GM12878 (cell line): Measurements from ENCODE around the gene RAB25. TPM values are rescaled to one million over a fixed set of nuclear protein-coding genes. Genes with fewer than 3 reads are reported as not detected.

Source experiments
- ATAC-seq: fragments of 200-7000 bp; cut with Tn5 transposase; 3 replicates; pipeline ENCODE4 v1.9.1; 2020; ENCODE audit warnings: mild to moderate bottlenecking, moderate library complexity
- BruUV-seq: library from RNA; stranded (reverse); fragments of 400-500 nt; replicated peaks from 2 replicates; lab custom pipeline; 2021; lab: Mats Ljungman, UMichigan
- CTCF ChIA-PET: fragments of 300-600 bp; sonication (Branson Sonifier 250); formaldehyde crosslinking; extraction: SDS; loops from one replicate; lab custom pipeline; 2021; ENCODE audit warnings: inconsistent platforms; lab: Yijun Ruan, JAX
- POLR2A ChIA-PET: fragments of 350-600 bp; formaldehyde crosslinking; extraction: SDS; loops from one replicate; lab custom pipeline; 2021; ENCODE audit warnings: inconsistent platforms; lab: Charles Lee
- RAD21 ChIA-PET: fragments of 300-600 bp; sonication (Branson Sonifier 250); formaldehyde crosslinking; loops from one replicate; lab custom pipeline; 2023; ENCODE audit warnings: antibody characterized with exemption; ENCODE audit not compliant: unreplicated experiment; lab: Charles Lee
- SMC1A ChIA-PET: fragments of 300-600 bp; sonication (Branson Sonifier 250); formaldehyde crosslinking; loops from one replicate; lab custom pipeline; 2023; ENCODE audit not compliant: unreplicated experiment, uncharacterized antibody; lab: Charles Lee
- DNase-seq: peaks from one replicate; pipeline ENCODE4 v3.0.0-alpha.2; 2011; ENCODE audit warnings: low read depth, low spot score
- FAIRE-seq: peaks from 3 replicates; lab custom pipeline; 2011; peaks lifted over from hg19 to GRCh38; lab: Jason Lieb, UNC
- H2AFZ ChIP-seq: 2 replicates; pipeline ENCODE4 v1.6.0; 2011; ENCODE audit warnings: low read depth, low read length, control low read depth; ENCODE audit not compliant: control insufficient read depth
- H3K27ac ChIP-seq: 2 replicates; pipeline ENCODE4 v1.5.1; 2011; ENCODE audit warnings: control low read depth; ENCODE audit not compliant: control insufficient read depth, insufficient read depth
- H3K27me3 ChIP-seq, 2 experiments: replicated peaks in 1 of 2; 2 replicates each; pipeline versions ENCODE4 v1.6.0 to v1.6.1; 2011; ENCODE audit warnings: low read length in 1 of 2; ENCODE audit not compliant: control insufficient read depth in 2 of 2, insufficient read depth in 2 of 2
- H3K36me3 ChIP-seq, 2 experiments: 2 replicates each; pipeline ENCODE4 v1.5.1; 2011; ENCODE audit warnings: low read length in 1 of 2; ENCODE audit not compliant: control insufficient read depth in 2 of 2, insufficient read depth in 2 of 2
- H3K4me1 ChIP-seq: 2 replicates; pipeline ENCODE4 v1.6.1; 2011; ENCODE audit warnings: mild to moderate bottlenecking, low read length, moderate library complexity, mixed read lengths; ENCODE audit not compliant: control insufficient read depth, insufficient read depth
- H3K4me2 ChIP-seq: 2 replicates; pipeline ENCODE4 v1.6.0; 2011; ENCODE audit warnings: control low read depth; ENCODE audit not compliant: control insufficient read depth, insufficient read depth
- H3K4me3 ChIP-seq: fragments of 200-600 bp; sonication (generic); 2 replicates; pipeline ENCODE4 v1.5.1; 2016
- H3K79me2 ChIP-seq: 2 replicates; pipeline ENCODE4 v1.6.0; 2011; ENCODE audit warnings: low read length; ENCODE audit not compliant: control insufficient read depth, insufficient read depth
- H3K9ac ChIP-seq: 2 replicates; pipeline ENCODE4 v1.8.0; 2011; ENCODE audit warnings: low read length, control low read depth, mixed read lengths; ENCODE audit not compliant: control insufficient read depth, insufficient read depth
- H3K9me3 ChIP-seq: replicated peaks from 3 replicates; pipeline ENCODE4 v1.5.1; 2011; ENCODE audit warnings: mild to moderate bottlenecking, low read length; ENCODE audit not compliant: control insufficient read depth, insufficient read depth
- H4K20me1 ChIP-seq: 2 replicates; pipeline ENCODE4 v1.6.0; 2011; ENCODE audit not compliant: control insufficient read depth, insufficient read depth
- EGR1 ChIP-seq, 2 experiments: IDR thresholded peaks; 1 replicate in 1 of 2; 2 replicates in 1 of 2; pipeline ENCODE4 v1.6.1; 2011 to 2012; ENCODE audit warnings: low read depth in 2 of 2, low read length in 2 of 2, borderline replicate concordance in 1 of 2, mild to moderate bottlenecking in 1 of 2, moderate library complexity in 1 of 2
- EP300 ChIP-seq, 2 experiments: fragments of 150-350 bp in 1 of 2; IDR thresholded peaks; 2 replicates each; pipeline ENCODE4 v1.6.1; 2011 to 2012; ENCODE audit warnings: low read depth in 2 of 2, low read length in 2 of 2, borderline replicate concordance in 1 of 2, improper control_type of control experiment in 1 of 2, inconsistent platforms in 1 of 2; ENCODE audit not compliant: control insufficient read depth in 1 of 2
- FOXM1 ChIP-seq: IDR thresholded peaks from 2 replicates; pipeline ENCODE4 v1.6.1; 2012; ENCODE audit warnings: low read depth, mild to moderate bottlenecking, inconsistent platforms, low read length, moderate library complexity
- KDM1A ChIP-seq: fragments of 200-600 bp; sonication (generic); IDR thresholded peaks from 2 replicates; pipeline ENCODE4 v1.6.1; 2016; ENCODE audit warnings: borderline replicate concordance
- NFYB ChIP-seq: IDR thresholded peaks from 2 replicates; pipeline ENCODE4 v1.6.1; 2011; ENCODE audit warnings: low read depth, mild to moderate bottlenecking, low read length, improper control_type of control experiment, moderate library complexity; ENCODE audit not compliant: insufficient read depth
- PML ChIP-seq: IDR thresholded peaks from 2 replicates; pipeline ENCODE4 v1.6.1; 2012; ENCODE audit warnings: low read length, inconsistent platforms
- RAD21 ChIP-seq: IDR thresholded peaks from 2 replicates; pipeline ENCODE4 v1.6.1; 2011; ENCODE audit warnings: mild to moderate bottlenecking, low read depth, low read length, moderate library complexity; ENCODE audit not compliant: insufficient read depth
- SMC3 ChIP-seq: IDR thresholded peaks from 2 replicates; pipeline ENCODE4 v1.6.1; 2011; ENCODE audit warnings: low read length, improper control_type of control experiment, borderline replicate concordance
- SP1 ChIP-seq: IDR thresholded peaks from one replicate; pipeline ENCODE4 v1.6.1; 2011; ENCODE audit warnings: low read depth, low read length
- YY1 ChIP-seq: IDR thresholded peaks from 2 replicates; pipeline ENCODE4 v1.6.1; 2011; ENCODE audit warnings: low read depth, mild to moderate bottlenecking, low read length
- WGBS: methylation state at CpG from one replicate; pipeline ENCODE4 v1.1.6; 2016; ENCODE audit warnings: low lambda C conversion rate; ENCODE audit not compliant: insufficient replicate concordance, insufficient coverage; ENCODE audit errors: missing lambda C conversion rate; 5-methylcytosine and 5-hydroxymethylcytosine counted together
- in situ Hi-C: fragments of 300-500 bp; cut with MboI; formaldehyde crosslinking; loops from 9 replicates; pipeline ENCODE4 v1.14.3; 2018; ENCODE audit warnings: mixed read lengths
- intact Hi-C: fragments of 100-400 bp; cut with micrococcal nuclease; formaldehyde crosslinking; loops from one replicate; pipeline ENCODE4 v1.14.2; 2022; ENCODE audit not compliant: unreplicated experiment
- polyA plus RNA-seq, 11 experiments: library from polyadenylated mRNA; depleted of rRNA in 4 of 11; unstranded in 6 of 11; stranded (reverse) in 5 of 11; fragments of >200 nt; fragmentation: Nextera tagmentation in 4 of 11; fragmentation: Illumina TruSeq in 1 of 11; extraction: Ambion mirVana in 4 of 11; extraction: Trizol in 1 of 11; gene quantifications; 1 replicate in 1 of 11; 2 replicates in 10 of 11; pipeline versions ENCODE4 v1.2.1 to v1.2.3, GENCODE V29; 2011 to 2016; ENCODE audit warnings: inconsistent platforms in 2 of 11, missing spikeins in 2 of 11, low read depth in 1 of 11
- total RNA-seq, 4 experiments: library from RNA; depleted of rRNA in 3 of 4; stranded (reverse); fragments of >200 nt in 3 of 4; fragmentation: Illumina TruSeq in 1 of 4; extraction: Trizol in 1 of 4; gene quantifications; 2 replicates each; pipeline versions ENCODE4 v1.2.1 to v1.2.3, GENCODE V29; 2013 to 2021
- TF ChIP-seq, protein P1 (sequence below): fragments of 450-650 bp; IDR thresholded peaks from 2 replicates; pipeline ENCODE4 v1.6.1; 2018; ENCODE audit warnings: borderline replicate concordance, mild to moderate bottlenecking; ENCODE audit not compliant: partially characterized antibody
- TF ChIP-seq, protein P2 (sequence below), 3 experiments: IDR thresholded peaks in 2 of 3; conservative IDR thresholded peaks in 1 of 3; 2 replicates each; pipeline ENCODE4 v1.5.1; 2011; ENCODE audit warnings: low read depth in 3 of 3, low read length in 3 of 3, mild to moderate bottlenecking in 3 of 3, control low read depth in 2 of 3, moderate library complexity in 2 of 3, inconsistent platforms in 1 of 3, mixed read lengths in 1 of 3; ENCODE audit not compliant: control insufficient read depth in 2 of 3, insufficient read depth in 1 of 3; ENCODE audit errors: extremely low read depth in 1 of 3

RAB25 gene
- total and polyA plus RNA-seq, 10 of the 15 experiments (the other 5 are each of a cell fraction or from before 2014, with no cell fraction given), result 0.16 to 0.36 (median 0.22) TPM; not detected in 7

DNA sequence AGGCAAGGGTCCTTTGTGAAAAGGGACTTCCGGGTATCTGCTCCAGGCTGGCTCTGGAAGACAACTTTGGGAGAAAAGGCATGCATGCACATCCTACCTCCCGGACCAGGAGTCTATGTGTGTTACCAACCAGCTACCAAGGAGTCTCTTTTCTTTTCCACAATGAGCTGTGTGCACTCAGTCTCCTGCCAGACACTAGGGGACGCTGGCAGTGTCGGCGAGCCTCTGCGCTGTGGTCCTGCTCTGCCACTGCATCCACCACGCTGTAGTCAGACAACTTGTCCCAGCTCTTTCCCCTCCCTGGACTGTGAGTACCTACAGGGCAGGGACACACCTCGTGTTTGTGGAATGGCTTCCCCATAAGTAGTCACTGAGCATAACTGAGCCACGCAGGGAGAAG lies 35.1 kb upstream of the RAB25 start:
- Histone ChIP-seq H3K27ac (no peak overlapping the region), H2AFZ (peak overlapping the region; percentile 3; the same call in 1 of the 2 replicates), H3K4me3 (no peak overlapping the region), H3K36me3 (no peaks in the 10 kb centered on the region), H3K9me3 (no peaks in the 10 kb centered on the region), H3K4me1 (no peaks in the 10 kb centered on the region), H3K27me3 (no peaks in the 10 kb centered on the region; a peak in 1 of 4 replicates), H4K20me1 (no peaks in the 10 kb centered on the region), H3K79me2 (no peaks in the 10 kb centered on the region), H3K4me2 (no peak overlapping the region), H3K9ac (no peak overlapping the region)
- ChIA-PET CTCF (interaction anchor here (0.6 to 1.4 kb wide), 7 partner anchors 17 to 87 kb away, joined by 3 to 15 read pairs (median 3); partner anchors contain the start of gene ARHGEF2), POLR2A (interaction anchor here (0.6 to 0.7 kb wide), 3 partner anchors 35 to 107 kb away, joined by 3 to 7 read pairs (median 4); no protein-coding TSS in a partner anchor), RAD21 (interaction anchor here (1.1 kb wide), 2 partner anchors 40 to 88 kb away, joined by 3 to 5 read pairs; no protein-coding TSS in a partner anchor), SMC1A (interaction anchor here (1.0 kb wide), 1 partner anchor 40 kb away, joined by 5 read pairs; no protein-coding TSS in a partner anchor)
- DNase-seq (no peak), FAIRE-seq (no peak), ATAC-seq (peak; percentile 95)
- TF ChIP-seq FOXM1 (no peak), SMC3 (peak; percentile 43; the same call in 1 of the 2 replicates), EP300 (IDR thresholded peaks at IDR 0.05; ENCODE audit: borderline replicate concordance in 1 of 2, control insufficient read depth in 1 of 2, low read depth in 2 of 2, low read length in 2 of 2) (no peak), EGR1 (IDR thresholded peaks at IDR 0.05; ENCODE audit: borderline replicate concordance in 1 of 2, low read depth in 2 of 2, low read length in 2 of 2) (no peak), RAD21 (peak; percentile 42; the same call in 1 of the 2 replicates), NFYB (no peak), PML (no peak), SP1 (no peak), KDM1A (no peak), YY1 (0 out of 2 replicates have a peak, but pooled peaks have one; percentile 21)
- TF ChIP-seq, protein P1, sequence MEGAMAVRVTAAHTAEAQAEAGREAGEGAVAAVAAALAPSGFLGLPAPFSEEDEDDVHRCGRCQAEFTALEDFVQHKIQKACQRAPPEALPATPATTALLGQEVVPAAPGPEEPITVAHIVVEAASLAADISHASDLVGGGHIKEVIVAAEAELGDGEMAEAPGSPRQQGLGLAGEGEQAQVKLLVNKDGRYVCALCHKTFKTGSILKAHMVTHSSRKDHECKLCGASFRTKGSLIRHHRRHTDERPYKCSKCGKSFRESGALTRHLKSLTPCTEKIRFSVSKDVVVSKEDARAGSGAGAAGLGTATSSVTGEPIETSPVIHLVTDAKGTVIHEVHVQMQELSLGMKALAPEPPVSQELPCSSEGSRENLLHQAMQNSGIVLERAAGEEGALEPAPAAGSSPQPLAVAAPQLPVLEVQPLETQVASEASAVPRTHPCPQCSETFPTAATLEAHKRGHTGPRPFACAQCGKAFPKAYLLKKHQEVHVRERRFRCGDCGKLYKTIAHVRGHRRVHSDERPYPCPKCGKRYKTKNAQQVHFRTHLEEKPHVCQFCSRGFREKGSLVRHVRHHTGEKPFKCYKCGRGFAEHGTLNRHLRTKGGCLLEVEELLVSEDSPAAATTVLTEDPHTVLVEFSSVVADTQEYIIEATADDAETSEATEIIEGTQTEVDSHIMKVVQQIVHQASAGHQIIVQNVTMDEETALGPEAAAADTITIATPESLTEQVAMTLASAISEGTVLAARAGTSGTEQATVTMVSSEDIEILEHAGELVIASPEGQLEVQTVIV, result no peak
- TF ChIP-seq, protein P2, sequence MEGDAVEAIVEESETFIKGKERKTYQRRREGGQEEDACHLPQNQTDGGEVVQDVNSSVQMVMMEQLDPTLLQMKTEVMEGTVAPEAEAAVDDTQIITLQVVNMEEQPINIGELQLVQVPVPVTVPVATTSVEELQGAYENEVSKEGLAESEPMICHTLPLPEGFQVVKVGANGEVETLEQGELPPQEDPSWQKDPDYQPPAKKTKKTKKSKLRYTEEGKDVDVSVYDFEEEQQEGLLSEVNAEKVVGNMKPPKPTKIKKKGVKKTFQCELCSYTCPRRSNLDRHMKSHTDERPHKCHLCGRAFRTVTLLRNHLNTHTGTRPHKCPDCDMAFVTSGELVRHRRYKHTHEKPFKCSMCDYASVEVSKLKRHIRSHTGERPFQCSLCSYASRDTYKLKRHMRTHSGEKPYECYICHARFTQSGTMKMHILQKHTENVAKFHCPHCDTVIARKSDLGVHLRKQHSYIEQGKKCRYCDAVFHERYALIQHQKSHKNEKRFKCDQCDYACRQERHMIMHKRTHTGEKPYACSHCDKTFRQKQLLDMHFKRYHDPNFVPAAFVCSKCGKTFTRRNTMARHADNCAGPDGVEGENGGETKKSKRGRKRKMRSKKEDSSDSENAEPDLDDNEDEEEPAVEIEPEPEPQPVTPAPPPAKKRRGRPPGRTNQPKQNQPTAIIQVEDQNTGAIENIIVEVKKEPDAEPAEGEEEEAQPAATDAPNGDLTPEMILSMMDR (IDR thresholded peaks at IDR 0.05 in 2 of 3, conservative IDR thresholded peaks at IDR 0.05 in 1 of 3; ENCODE audit: control insufficient read depth in 2 of 3, extremely low read depth in 1 of 3, insufficient read depth in 1 of 3, low read depth in 3 of 3, low read length in 3 of 3), result peak; percentile 37 to 73 (median 62)
- 9% methylated on average over 9 of the region's 9 CpGs for WGBS
- in situ Hi-C loops, result no loop called here
- intact Hi-C loops, result no loop called here
- no TSS peak for BruUV-seq
